Neuronal stem cell (in vitro differentiated cells): ENCODE data around the gene KATNAL1.

Source experiments
- DNase-seq: peaks from one replicate; pipeline ENCODE4 v3.0.0-alpha.2; 2013; ENCODE audit warnings: low spot score
- H2AFZ ChIP-seq: one replicate; pipeline ENCODE4 v1.6.1; 2013; ENCODE audit warnings: mild to moderate bottlenecking, low read length, inconsistent platforms
- H2AK5ac ChIP-seq: 2 replicates; pipeline ENCODE4 v1.6.1; 2013; ENCODE audit warnings: low read depth, mild to moderate bottlenecking, inconsistent platforms, low read length, moderate library complexity, mixed read lengths
- H2BK120ac ChIP-seq: 2 replicates; pipeline ENCODE4 v1.6.1; 2013; ENCODE audit warnings: low read depth, mild to moderate bottlenecking, inconsistent platforms, low read length, moderate library complexity, mixed read lengths
- H2BK12ac ChIP-seq: one replicate; pipeline ENCODE4 v1.6.1; 2013; ENCODE audit warnings: low read length, inconsistent platforms
- H2BK15ac ChIP-seq: 2 replicates; pipeline ENCODE4 v1.6.1; 2013; ENCODE audit warnings: mild to moderate bottlenecking, low read length, inconsistent platforms, mixed read lengths
- H2BK5ac ChIP-seq: one replicate; pipeline ENCODE4 v1.6.1; 2013; ENCODE audit warnings: inconsistent platforms, mild to moderate bottlenecking, low read length, moderate library complexity
- H3K14ac ChIP-seq: one replicate; pipeline ENCODE4 v1.6.1; 2013; ENCODE audit warnings: low read length, inconsistent platforms
- H3K18ac ChIP-seq: 2 replicates; pipeline ENCODE4 v1.6.1; 2013; ENCODE audit warnings: low read length, inconsistent platforms
- H3K23ac ChIP-seq: 2 replicates; pipeline ENCODE4 v1.6.1; 2013; ENCODE audit warnings: low read depth, mild to moderate bottlenecking, mixed read lengths, low read length, inconsistent platforms; ENCODE audit not compliant: poor library complexity
- H3K27ac ChIP-seq: replicated peaks from 3 replicates; pipeline ENCODE4 v1.5.1; 2013; ENCODE audit warnings: low read length, inconsistent platforms
- H3K27me3 ChIP-seq, 3 experiments: 2 replicates each; pipeline ENCODE4 v1.6.1; 2013; ENCODE audit warnings: low read length in 3 of 3, mild to moderate bottlenecking in 2 of 3, inconsistent platforms in 1 of 3, low read depth in 1 of 3, mixed read lengths in 1 of 3, moderate library complexity in 1 of 3; ENCODE audit not compliant: control insufficient read depth in 3 of 3, insufficient read depth in 3 of 3
- H3K36me3 ChIP-seq, 2 donors: replicated peaks in 1 of 2; 2 replicates each; pipeline ENCODE4 v1.6.1; 2013; ENCODE audit warnings: low read length in 2 of 2; ENCODE audit not compliant: control insufficient read depth in 2 of 2, insufficient read depth in 2 of 2
- H3K4ac ChIP-seq: 2 replicates; pipeline ENCODE4 v1.6.1; 2013; ENCODE audit warnings: inconsistent platforms, mild to moderate bottlenecking, low read length, moderate library complexity
- H3K4me1 ChIP-seq, 2 donors: 1 replicate in 1 of 2; 2 replicates in 1 of 2; pipeline ENCODE4 v1.6.1; 2013; ENCODE audit warnings: low read length in 2 of 2, low read depth in 1 of 2; ENCODE audit not compliant: control insufficient read depth in 2 of 2, insufficient read depth in 1 of 2
- H3K4me2 ChIP-seq: one replicate; pipeline ENCODE4 v1.6.1; 2013; ENCODE audit warnings: mild to moderate bottlenecking, low read length, inconsistent platforms; ENCODE audit not compliant: insufficient read depth, poor library complexity, severe bottlenecking
- H3K4me3 ChIP-seq, 2 donors: 2 replicates each; pipeline ENCODE4 v1.5.1; 2013; ENCODE audit warnings: low read length in 2 of 2, mild to moderate bottlenecking in 2 of 2, inconsistent platforms in 1 of 2, moderate library complexity in 1 of 2
- H3K79me1 ChIP-seq: one replicate; pipeline ENCODE4 v1.6.1; 2013; ENCODE audit warnings: low read depth, mild to moderate bottlenecking, inconsistent platforms, low read length, moderate library complexity
- H3K9ac ChIP-seq: one replicate; pipeline ENCODE4 v1.6.1; 2013; ENCODE audit warnings: mild to moderate bottlenecking, low read depth, low read length, inconsistent platforms; ENCODE audit not compliant: poor library complexity
- H3K9me3 ChIP-seq, 2 donors: replicated peaks in 1 of 2; 2 replicates each; pipeline versions ENCODE3 to v1.6.1; 2013; ENCODE audit warnings: low read length in 2 of 2, mild to moderate bottlenecking in 2 of 2, inconsistent platforms in 1 of 2, low read depth in 1 of 2, mixed read lengths in 1 of 2, moderate library complexity in 1 of 2; ENCODE audit not compliant: control insufficient read depth in 2 of 2, insufficient read depth in 1 of 2
- H4K8ac ChIP-seq: one replicate; pipeline ENCODE4 v1.6.1; 2013; ENCODE audit warnings: low read depth, mild to moderate bottlenecking, inconsistent platforms, low read length, moderate library complexity
- H4K91ac ChIP-seq: one replicate; pipeline ENCODE4 v1.6.1; 2013; ENCODE audit warnings: low read length, low read depth, mild to moderate bottlenecking, inconsistent platforms; ENCODE audit not compliant: poor library complexity
- WGBS, 2 donors: extraction: QIAGEN DNeasy Blood & Tissue Kit; methylation state at CpG; one replicate each; pipeline ENCODE4 v1.1.7; 2013; ENCODE audit warnings: missing lambda C conversion rate in 2 of 2, mixed read lengths in 1 of 2; ENCODE audit not compliant: insufficient read length in 2 of 2, insufficient replicate concordance in 1 of 2; ENCODE audit errors: extremely low coverage in 2 of 2; 5-methylcytosine and 5-hydroxymethylcytosine counted together

The KATNAL1 gene

GRCh38 chr13:30337061-30337610 lies 29.8 kb upstream of the KATNAL1 start:
- H3K4me3 ChIP-seq, result no peak overlapping the region
- no peak overlapping the region for H2BK5ac ChIP-seq
- H3K36me3 ChIP-seq, result no peaks in the 10 kb centered on the region
- no peak overlapping the region for H3K9ac ChIP-seq
- no peak overlapping the region for H3K18ac ChIP-seq
- no peak overlapping the region for H2BK15ac ChIP-seq
- no peak overlapping the region for H4K8ac ChIP-seq
- H2BK120ac ChIP-seq, result no peak overlapping the region
- WGBS, 2 donors, result no CpG with 5 or more reads among the region's 6 CpGs
- no peaks in the 10 kb centered on the region for H3K9me3 ChIP-seq
- peaks cover 0 to 8% of the 10 kb centered on the region in 2 donors for H3K4me1 ChIP-seq
- H3K23ac ChIP-seq, result no peak overlapping the region
- no peak overlapping the region for H3K4me2 ChIP-seq
- no peak overlapping the region for H4K91ac ChIP-seq
- no peak overlapping the region for H3K14ac ChIP-seq
- H3K79me1 ChIP-seq, result peaks cover 3% of the 10 kb centered on the region
- H2AK5ac ChIP-seq, result no peak overlapping the region
- no peak overlapping the region for H2BK12ac ChIP-seq
- no peak overlapping the region for H3K27ac ChIP-seq
- H3K4ac ChIP-seq, result no peak overlapping the region
- H3K27me3 ChIP-seq, result no peaks in the 10 kb centered on the region
- H2AFZ ChIP-seq, result no peak overlapping the region
- DNase-seq, result no peak

GRCh38 chr13:30334663-30335386 lies 27.5 kb upstream of the KATNAL1 start:
- H3K18ac ChIP-seq, result no peak overlapping the region
- H3K4me2 ChIP-seq, result no peak overlapping the region
- H2BK120ac ChIP-seq, result no peak overlapping the region
- no peak overlapping the region for H3K14ac ChIP-seq
- H3K9me3 ChIP-seq, result no peaks in the 10 kb centered on the region
- no peak overlapping the region for H2BK12ac ChIP-seq
- H3K4me3 ChIP-seq, result no peak overlapping the region
- H2AK5ac ChIP-seq, result no peak overlapping the region
- H3K27me3 ChIP-seq, result no peaks in the 10 kb centered on the region
- H3K9ac ChIP-seq, result no peak overlapping the region
- peak; percentile 54 for DNase-seq
- no peak overlapping the region for H2BK5ac ChIP-seq
- no peak overlapping the region for H3K27ac ChIP-seq
- no peak overlapping the region for H2AFZ ChIP-seq
- no peak overlapping the region for H3K4ac ChIP-seq
- H3K23ac ChIP-seq, result no peak overlapping the region
- WGBS, 2 donors, result no CpG with 5 or more reads among the region's 13 CpGs
- peaks cover 0 to 8% of the 10 kb centered on the region in 2 donors for H3K4me1 ChIP-seq
- no peaks in the 10 kb centered on the region for H3K36me3 ChIP-seq
- H2BK15ac ChIP-seq, result no peak overlapping the region
- H4K8ac ChIP-seq, result no peak overlapping the region
- peaks cover 3% of the 10 kb centered on the region for H3K79me1 ChIP-seq
- no peak overlapping the region for H4K91ac ChIP-seq

DNA sequence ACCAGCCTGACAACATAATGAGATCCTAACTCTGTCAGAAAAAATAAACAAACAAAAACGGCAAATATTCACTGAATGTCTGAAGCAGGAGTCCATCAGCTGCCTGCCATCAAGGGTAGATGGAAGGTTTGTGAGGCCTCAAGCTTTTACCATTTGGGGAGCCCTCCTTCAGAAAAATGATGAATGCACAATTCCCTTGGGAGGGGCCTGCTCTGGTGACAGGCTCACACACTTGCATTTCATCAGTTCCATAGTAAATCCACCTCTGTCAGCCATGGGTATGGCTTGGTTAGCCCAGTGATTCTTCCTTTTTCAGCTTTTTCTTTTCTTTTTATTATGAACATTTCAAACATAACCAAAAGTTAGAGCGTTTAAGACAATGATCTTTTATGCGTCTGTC lies 26.3 kb upstream of the KATNAL1 start:
- Histone ChIP-seq H4K8ac (no peak overlapping the region), H3K14ac (no peak overlapping the region), H2AK5ac (no peak overlapping the region), H3K9me3 (no peaks in the 10 kb centered on the region), H3K4me2 (no peak overlapping the region), H3K4me1 (peaks cover 0 to 8% of the 10 kb centered on the region in 2 donors), H2AFZ (no peak overlapping the region), H3K79me1 (peaks cover 3% of the 10 kb centered on the region), H2BK5ac (no peak overlapping the region), H3K18ac (no peak overlapping the region), H3K36me3 (no peaks in the 10 kb centered on the region), H3K4ac (no peak overlapping the region), H3K9ac (no peak overlapping the region), H3K4me3 (no peak overlapping the region), H2BK15ac (no peak overlapping the region), H2BK12ac (no peak overlapping the region), H3K27me3 (no peaks in the 10 kb centered on the region), H2BK120ac (no peak overlapping the region), H4K91ac (no peak overlapping the region), H3K27ac (no peak overlapping the region), H3K23ac (no peak overlapping the region)
- WGBS, 2 donors, result no CpG with 5 or more reads among the region's 3 CpGs
- no peak for DNase-seq

GRCh38 chr13:30332456-30333143 lies 25.2 kb upstream of the KATNAL1 start:
- no peak overlapping the region for H2AK5ac ChIP-seq
- H3K4me3 ChIP-seq, result no peak overlapping the region
- H2BK120ac ChIP-seq, result no peak overlapping the region
- no peak overlapping the region for H2AFZ ChIP-seq
- peaks cover 3% of the 10 kb centered on the region for H3K79me1 ChIP-seq
- H2BK12ac ChIP-seq, result no peak overlapping the region
- H2BK5ac ChIP-seq, result no peak overlapping the region
- H3K4me1 ChIP-seq, result peaks cover 0 to 8% of the 10 kb centered on the region in 2 donors
- H3K18ac ChIP-seq, result no peak overlapping the region
- H3K9me3 ChIP-seq, result no peaks in the 10 kb centered on the region
- WGBS, 2 donors, result no CpG with 5 or more reads among the region's 4 CpGs
- H4K91ac ChIP-seq, result no peak overlapping the region
- H2BK15ac ChIP-seq, result no peak overlapping the region
- DNase-seq, result no peak
- no peak overlapping the region for H3K27ac ChIP-seq
- no peak overlapping the region for H4K8ac ChIP-seq
- H3K4me2 ChIP-seq, result no peak overlapping the region
- no peak overlapping the region for H3K9ac ChIP-seq
- no peak overlapping the region for H3K14ac ChIP-seq
- H3K4ac ChIP-seq, result no peak overlapping the region
- no peaks in the 10 kb centered on the region for H3K36me3 ChIP-seq
- H3K27me3 ChIP-seq, result no peaks in the 10 kb centered on the region
- H3K23ac ChIP-seq, result no peak overlapping the region
